ENCODE measurements around the gene RBM20. TPM values are rescaled to one million over a fixed set of nuclear protein-coding genes. Genes with fewer than 3 reads are reported as not detected.
A peak's percentile ranks its signal among the peaks of the same experiment; 100 is the strongest.

The RBM20 gene
- total and polyA plus RNA-seq, 2 donors, result 1.6 to 3.8 TPM

GRCh38 chr10:110612087-110612486 is 32.0 kb upstream of the RBM20 start:
- peak in 2 of 9 donors; percentile 27 to 62 for DNase-seq (ENCODE audit: low read depth in 6 of 9, low spot score in 9 of 9)
- peak overlapping the region in 1 of 2 donors; percentile 43 for H3K27ac ChIP-seq (ENCODE audit: low read depth in 1 of 2, low read length in 1 of 2)
- H3K4me3 ChIP-seq (ENCODE audit: low read length in 2 of 2), result no peak overlapping the region
- peaks cover 17 to 38% of the 10 kb centered on the region in 2 donors for H3K4me1 ChIP-seq (ENCODE audit: control insufficient read depth in 2 of 2, insufficient read depth in 2 of 2, low read length in 2 of 2)
- 22% methylated on average over 3 of the region's 3 CpGs for WGBS
- H3K36me3 ChIP-seq (ENCODE audit: control insufficient read depth in 2 of 2, insufficient read depth in 2 of 2, low read length in 1 of 2), result peaks cover 5 to 7% of the 10 kb centered on the region in 2 donors
- H3K9me3 ChIP-seq (ENCODE audit: control insufficient read depth in 2 of 2, insufficient read depth in 1 of 2, low read length in 1 of 2), result no peaks in the 10 kb centered on the region
- H3K27me3 ChIP-seq (ENCODE audit: control insufficient read depth in 2 of 2, insufficient read depth in 1 of 2, low read length in 1 of 2), result no peaks in the 10 kb centered on the region

- Histone ChIP-seq H3K27ac (ENCODE audit: low read depth in 1 of 2, low read length in 1 of 2) (peak overlapping the region; percentile 26 to 43), H3K4me1 (ENCODE audit: control insufficient read depth in 2 of 2, insufficient read depth in 2 of 2, low read length in 2 of 2) (peaks cover 17 to 43% of the 10 kb centered on the region in 2 donors), H3K4me3 (ENCODE audit: low read length in 2 of 2) (no peak overlapping the region), H3K36me3 (ENCODE audit: control insufficient read depth in 2 of 2, insufficient read depth in 2 of 2, low read length in 1 of 2) (peaks cover 3% of the 10 kb centered on the region in 2 donors), H3K27me3 (ENCODE audit: control insufficient read depth in 2 of 2, insufficient read depth in 1 of 2, low read length in 1 of 2) (no peaks in the 10 kb centered on the region), H3K9me3 (ENCODE audit: control insufficient read depth in 2 of 2, insufficient read depth in 1 of 2, low read length in 1 of 2) (no peaks in the 10 kb centered on the region)
- WGBS, result 91% methylated on average over 4 of the region's 4 CpGs
- DNase-seq (ENCODE audit: low read depth in 6 of 9, low spot score in 9 of 9), result no peak
Measured at GRCh38 chr10:110612629-110613028, 31.5 kb upstream of the RBM20 start.

GRCh38 chr10:110613341-110613995 is 30.7 kb upstream of the RBM20 start:
- Histone ChIP-seq H3K4me3 (ENCODE audit: low read length in 2 of 2) (no peak overlapping the region), H3K27me3 (ENCODE audit: control insufficient read depth in 2 of 2, insufficient read depth in 1 of 2, low read length in 1 of 2) (no peaks in the 10 kb centered on the region), H3K9me3 (ENCODE audit: control insufficient read depth in 2 of 2, insufficient read depth in 1 of 2, low read length in 1 of 2) (no peaks in the 10 kb centered on the region), H3K36me3 (ENCODE audit: control insufficient read depth in 2 of 2, insufficient read depth in 2 of 2, low read length in 1 of 2) (no peaks in the 10 kb centered on the region), H3K4me1 (ENCODE audit: control insufficient read depth in 2 of 2, insufficient read depth in 2 of 2, low read length in 2 of 2) (peaks cover 25 to 52% of the 10 kb centered on the region in 2 donors), H3K27ac (ENCODE audit: low read depth in 1 of 2, low read length in 1 of 2) (no peak overlapping the region)
- DNase-seq (ENCODE audit: low read depth in 6 of 9, low spot score in 9 of 9), result no peak
- 74% methylated on average over 8 of the region's 8 CpGs for WGBS

GRCh38 chr10:110613996-110614495 is 30.1 kb upstream of the RBM20 start:
- Histone ChIP-seq H3K36me3 (ENCODE audit: control insufficient read depth in 2 of 2, insufficient read depth in 2 of 2, low read length in 1 of 2) (no peaks in the 10 kb centered on the region), H3K4me3 (ENCODE audit: low read length in 2 of 2) (no peak overlapping the region), H3K27ac (ENCODE audit: low read depth in 1 of 2, low read length in 1 of 2) (no peak overlapping the region), H3K9me3 (ENCODE audit: control insufficient read depth in 2 of 2, insufficient read depth in 1 of 2, low read length in 1 of 2) (no peaks in the 10 kb centered on the region), H3K4me1 (ENCODE audit: control insufficient read depth in 2 of 2, insufficient read depth in 2 of 2, low read length in 2 of 2) (peaks cover 30 to 53% of the 10 kb centered on the region in 2 donors), H3K27me3 (ENCODE audit: control insufficient read depth in 2 of 2, insufficient read depth in 1 of 2, low read length in 1 of 2) (no peaks in the 10 kb centered on the region)
- 92% methylated on average over 9 of the region's 9 CpGs for WGBS
- no peak for DNase-seq (ENCODE audit: low read depth in 6 of 9, low spot score in 9 of 9)

GRCh38 chr10:110615057-110615747 is 28.9 kb upstream of the RBM20 start:
- no peak overlapping the region for H3K27ac ChIP-seq (ENCODE audit: low read depth in 1 of 2, low read length in 1 of 2)
- WGBS, result 61% methylated on average over 2 of the region's 2 CpGs
- H3K9me3 ChIP-seq (ENCODE audit: control insufficient read depth in 2 of 2, insufficient read depth in 1 of 2, low read length in 1 of 2), result peaks cover 0 to 4% of the 10 kb centered on the region in 2 donors
- DNase-seq (ENCODE audit: low read depth in 6 of 9, low spot score in 9 of 9), result no peak
- H3K27me3 ChIP-seq (ENCODE audit: control insufficient read depth in 2 of 2, insufficient read depth in 1 of 2, low read length in 1 of 2), result no peaks in the 10 kb centered on the region
- H3K4me3 ChIP-seq (ENCODE audit: low read length in 2 of 2), result no peak overlapping the region
- H3K36me3 ChIP-seq (ENCODE audit: control insufficient read depth in 2 of 2, insufficient read depth in 2 of 2, low read length in 1 of 2), result no peaks in the 10 kb centered on the region
- H3K4me1 ChIP-seq (ENCODE audit: control insufficient read depth in 2 of 2, insufficient read depth in 2 of 2, low read length in 2 of 2), result peaks cover 34 to 59% of the 10 kb centered on the region in 2 donors

GRCh38 chr10:110616493-110617033 is 27.6 kb upstream of the RBM20 start:
- H3K27ac ChIP-seq (ENCODE audit: low read depth in 1 of 2, low read length in 1 of 2), result no peak overlapping the region
- H3K9me3 ChIP-seq (ENCODE audit: control insufficient read depth in 2 of 2, insufficient read depth in 1 of 2, low read length in 1 of 2), result peaks cover 0 to 4% of the 10 kb centered on the region in 2 donors
- no peak for DNase-seq (ENCODE audit: low read depth in 6 of 9, low spot score in 9 of 9)
- no peaks in the 10 kb centered on the region for H3K27me3 ChIP-seq (ENCODE audit: control insufficient read depth in 2 of 2, insufficient read depth in 1 of 2, low read length in 1 of 2)
- peaks cover 34 to 53% of the 10 kb centered on the region in 2 donors for H3K4me1 ChIP-seq (ENCODE audit: control insufficient read depth in 2 of 2, insufficient read depth in 2 of 2, low read length in 2 of 2)
- WGBS, result 99% methylated on average over 5 of the region's 5 CpGs
- no peak overlapping the region for H3K4me3 ChIP-seq (ENCODE audit: low read length in 2 of 2)
- no peaks in the 10 kb centered on the region for H3K36me3 ChIP-seq (ENCODE audit: control insufficient read depth in 2 of 2, insufficient read depth in 2 of 2, low read length in 1 of 2)

GRCh38 chr10:110617425-110618229 is 26.5 kb upstream of the RBM20 start:
- Histone ChIP-seq H3K27me3 (ENCODE audit: control insufficient read depth in 2 of 2, insufficient read depth in 1 of 2, low read length in 1 of 2) (no peaks in the 10 kb centered on the region), H3K36me3 (ENCODE audit: control insufficient read depth in 2 of 2, insufficient read depth in 2 of 2, low read length in 1 of 2) (no peaks in the 10 kb centered on the region), H3K27ac (ENCODE audit: low read depth in 1 of 2, low read length in 1 of 2) (peak overlapping the region; percentile 84 to 86), H3K4me1 (ENCODE audit: control insufficient read depth in 2 of 2, insufficient read depth in 2 of 2, low read length in 2 of 2) (peaks cover 26 to 43% of the 10 kb centered on the region in 2 donors), H3K9me3 (ENCODE audit: control insufficient read depth in 2 of 2, insufficient read depth in 1 of 2, low read length in 1 of 2) (peaks cover 0 to 4% of the 10 kb centered on the region in 2 donors), H3K4me3 (ENCODE audit: low read length in 2 of 2) (no peak overlapping the region)
- WGBS, result 61% methylated on average over 7 of the region's 7 CpGs
- DNase-seq (ENCODE audit: low read depth in 6 of 9, low spot score in 9 of 9), result peak in 7 of 9 donors; percentile 51 to 87 (median 72)

- Histone ChIP-seq H3K4me3 (ENCODE audit: low read length in 2 of 2) (no peak overlapping the region), H3K27me3 (ENCODE audit: control insufficient read depth in 2 of 2, insufficient read depth in 1 of 2, low read length in 1 of 2) (no peaks in the 10 kb centered on the region), H3K4me1 (ENCODE audit: control insufficient read depth in 2 of 2, insufficient read depth in 2 of 2, low read length in 2 of 2) (peaks cover 20 to 37% of the 10 kb centered on the region in 2 donors), H3K9me3 (ENCODE audit: control insufficient read depth in 2 of 2, insufficient read depth in 1 of 2, low read length in 1 of 2) (peaks cover 0 to 4% of the 10 kb centered on the region in 2 donors), H3K27ac (ENCODE audit: low read depth in 1 of 2, low read length in 1 of 2) (peak overlapping the region; percentile 84 to 86), H3K36me3 (ENCODE audit: control insufficient read depth in 2 of 2, insufficient read depth in 2 of 2, low read length in 1 of 2) (no peaks in the 10 kb centered on the region)
- DNase-seq (ENCODE audit: low read depth in 6 of 9, low spot score in 9 of 9), result peak in 1 of 9 donors; percentile 58
- WGBS, result 67% methylated on average over 5 of the region's 5 CpGs
Measured at GRCh38 chr10:110618230-110618610, 25.9 kb upstream of the RBM20 start.

Data from thymus (tissue), 11 donors.